PC-3 (cell line): ENCODE data around the gene SOX5. TPM values are rescaled to one million over a fixed set of nuclear protein-coding genes. Genes with fewer than 3 reads are reported as not detected.

ENCODE experiments used
- ATAC-seq: fragments of 200-7000 bp; cut with Tn5 transposase; 2 replicates; pipeline ENCODE4 v1.9.1; 2020; ENCODE audit warnings: mild to moderate bottlenecking, moderate library complexity
- BruUV-seq: library from RNA; stranded (reverse); fragments of 400-500 nt; replicated peaks from 2 replicates; lab custom pipeline; 2021; lab: Mats Ljungman, UMichigan
- CTCF ChIA-PET: fragments of 300-600 bp; sonication (Branson Sonifier 250); formaldehyde crosslinking; loops from one replicate; lab custom pipeline; 2022; ENCODE audit warnings: antibody characterized with exemption; lab: Charles Lee
- POLR2A ChIA-PET: fragments of 300-600 bp; sonication (Branson Sonifier 250); formaldehyde crosslinking; loops from one replicate; lab custom pipeline; 2022; ENCODE audit warnings: antibody characterized with exemption; ENCODE audit not compliant: unreplicated experiment; lab: Charles Lee
- DNase-seq: peaks from one replicate; pipeline ENCODE4 v3.0.0-alpha.2; 2015
- H2AFZ ChIP-seq: fragments of 300-600 bp; sonication (generic); 2 replicates; pipeline ENCODE4 v1.6.0; 2016; ENCODE audit warnings: antibody characterized with exemption, low read length
- H3F3A ChIP-seq: fragments of 300-600 bp; sonication (generic); one replicate; pipeline ENCODE4 v1.6.0; 2017; ENCODE audit warnings: antibody characterized with exemption, low read length, control low read depth, mild to moderate bottlenecking; ENCODE audit not compliant: unreplicated experiment
- H3K27ac ChIP-seq: fragments of 300-600 bp; sonication (generic); 2 replicates; pipeline ENCODE4 v1.5.1; 2016; ENCODE audit warnings: mild to moderate bottlenecking, low read length
- H3K27me3 ChIP-seq: fragments of 300-600 bp; sonication (generic); 2 replicates; pipeline ENCODE4 v1.6.1; 2016; ENCODE audit warnings: low read length, mixed read lengths
- H3K36me3 ChIP-seq: fragments of 300-600 bp; sonication (generic); 2 replicates; pipeline ENCODE4 v1.6.1; 2016; ENCODE audit warnings: low read depth, mixed run types, low read length, mixed read lengths
- H3K4me1 ChIP-seq: fragments of 300-600 bp; sonication (generic); 2 replicates; pipeline ENCODE4 v1.5.1; 2016; ENCODE audit warnings: low read length; ENCODE audit not compliant: insufficient read depth
- H3K4me2 ChIP-seq: fragments of 300-600 bp; sonication (generic); 2 replicates; pipeline ENCODE4 v1.6.0; 2016; ENCODE audit warnings: low read length
- H3K4me3 ChIP-seq: fragments of 300-600 bp; sonication (generic); 2 replicates; pipeline ENCODE4 v1.5.1; 2016; ENCODE audit warnings: mild to moderate bottlenecking, low read length, mixed read lengths
- H3K79me2 ChIP-seq: fragments of 300-600 bp; sonication (generic); 2 replicates; pipeline ENCODE4 v1.6.1; 2017; ENCODE audit warnings: low read length, mixed read lengths
- H3K9ac ChIP-seq: fragments of 300-600 bp; sonication (generic); 2 replicates; pipeline ENCODE4 v1.6.0; 2016; ENCODE audit warnings: mild to moderate bottlenecking, low read length
- H3K9me2 ChIP-seq: fragments of 300-600 bp; sonication (generic); replicated peaks from 2 replicates; pipeline ENCODE4 v1.6.1; 2016; ENCODE audit warnings: mixed run types, low read length, mixed read lengths
- H3K9me3 ChIP-seq: fragments of 300-600 bp; sonication (generic); 2 replicates; pipeline ENCODE4 v1.6.1; 2016; ENCODE audit warnings: low read length, mixed read lengths
- H4K20me1 ChIP-seq: fragments of 300-600 bp; sonication (generic); 2 replicates; pipeline ENCODE4 v1.6.1; 2016; ENCODE audit warnings: low read length, mixed read lengths
- EZH2 ChIP-seq: fragments of 300-600 bp; sonication (generic); IDR thresholded peaks from one replicate; pipeline ENCODE4 v1.6.1; 2017; ENCODE audit warnings: antibody characterized with exemption, mild to moderate bottlenecking, low read length; ENCODE audit not compliant: unreplicated experiment
- EZH2phosphoT487 ChIP-seq: fragments of 300-600 bp; sonication (generic); IDR thresholded peaks from 2 replicates; pipeline ENCODE4 v1.6.1; 2018; ENCODE audit warnings: mild to moderate bottlenecking, antibody characterized with exemption, low read length, borderline replicate concordance
- intact Hi-C: fragments of 100-400 bp; cut with micrococcal nuclease; formaldehyde crosslinking; loops from 2 replicates; pipeline ENCODE4 v1.9.0; 2023
- total RNA-seq: library from RNA; depleted of rRNA; stranded (reverse); fragments of >200 nt; gene quantifications from 2 replicates; pipeline ENCODE4 v1.2.3, GENCODE V29; 2014
- TF ChIP-seq, protein P1 (sequence below): fragments of 300-600 bp; sonication (generic); conservative IDR thresholded peaks from 2 replicates; pipeline ENCODE4 v1.5.1; 2017; ENCODE audit warnings: antibody characterized with exemption, low read depth, mild to moderate bottlenecking, low read length

SOX5 gene
- total RNA-seq, 1 experiment from 2014 or later, result not detected

DNA sequence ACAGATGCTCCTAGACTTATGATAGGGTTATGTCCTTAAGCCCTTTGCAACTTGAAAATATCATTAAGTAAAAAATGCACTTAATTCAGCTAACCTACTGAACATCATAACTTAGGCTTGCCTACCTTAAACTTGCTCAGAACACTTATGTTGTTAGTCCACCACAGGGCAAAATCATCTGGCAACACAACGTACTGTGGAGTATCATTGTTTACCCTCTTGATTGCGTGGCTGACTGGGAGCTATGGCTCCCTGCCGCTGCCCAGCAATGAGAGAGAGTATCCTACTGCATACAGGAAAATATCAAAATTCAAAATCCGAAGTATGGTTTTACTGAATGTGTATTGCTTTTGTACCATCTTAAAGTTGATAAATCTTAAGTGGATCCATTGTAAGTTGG, 105.5 kb downstream of the SOX5 start:
- no peak overlapping the region for H3K4me2 ChIP-seq
- H3K4me1 ChIP-seq, result no peaks in the 10 kb centered on the region
- no peaks in the 10 kb centered on the region for H3K79me2 ChIP-seq
- TF ChIP-seq EZH2phosphoT487 (no peak), EZH2 (no peak)
- TF ChIP-seq, protein P1, sequence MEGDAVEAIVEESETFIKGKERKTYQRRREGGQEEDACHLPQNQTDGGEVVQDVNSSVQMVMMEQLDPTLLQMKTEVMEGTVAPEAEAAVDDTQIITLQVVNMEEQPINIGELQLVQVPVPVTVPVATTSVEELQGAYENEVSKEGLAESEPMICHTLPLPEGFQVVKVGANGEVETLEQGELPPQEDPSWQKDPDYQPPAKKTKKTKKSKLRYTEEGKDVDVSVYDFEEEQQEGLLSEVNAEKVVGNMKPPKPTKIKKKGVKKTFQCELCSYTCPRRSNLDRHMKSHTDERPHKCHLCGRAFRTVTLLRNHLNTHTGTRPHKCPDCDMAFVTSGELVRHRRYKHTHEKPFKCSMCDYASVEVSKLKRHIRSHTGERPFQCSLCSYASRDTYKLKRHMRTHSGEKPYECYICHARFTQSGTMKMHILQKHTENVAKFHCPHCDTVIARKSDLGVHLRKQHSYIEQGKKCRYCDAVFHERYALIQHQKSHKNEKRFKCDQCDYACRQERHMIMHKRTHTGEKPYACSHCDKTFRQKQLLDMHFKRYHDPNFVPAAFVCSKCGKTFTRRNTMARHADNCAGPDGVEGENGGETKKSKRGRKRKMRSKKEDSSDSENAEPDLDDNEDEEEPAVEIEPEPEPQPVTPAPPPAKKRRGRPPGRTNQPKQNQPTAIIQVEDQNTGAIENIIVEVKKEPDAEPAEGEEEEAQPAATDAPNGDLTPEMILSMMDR, result no peak
- no peak overlapping the region for H2AFZ ChIP-seq
- no peaks in the 10 kb centered on the region for H4K20me1 ChIP-seq
- no peak overlapping the region for H3K27ac ChIP-seq
- ATAC-seq, result no peak
- H3K9me2 ChIP-seq, result no peaks in the 10 kb centered on the region
- ChIA-PET POLR2A (no interaction called here), CTCF (no interaction called here)
- intact Hi-C loops, result no loop called here
- no peaks in the 10 kb centered on the region for H3K27me3 ChIP-seq
- BruUV-seq, result no TSS peak
- H3K36me3 ChIP-seq, result no peaks in the 10 kb centered on the region
- H3K9ac ChIP-seq, result no peak overlapping the region
- H3F3A ChIP-seq, result no peaks in the 10 kb centered on the region
- no peak overlapping the region for H3K4me3 ChIP-seq
- no peaks in the 10 kb centered on the region for H3K9me3 ChIP-seq
- no peak for DNase-seq

DNA sequence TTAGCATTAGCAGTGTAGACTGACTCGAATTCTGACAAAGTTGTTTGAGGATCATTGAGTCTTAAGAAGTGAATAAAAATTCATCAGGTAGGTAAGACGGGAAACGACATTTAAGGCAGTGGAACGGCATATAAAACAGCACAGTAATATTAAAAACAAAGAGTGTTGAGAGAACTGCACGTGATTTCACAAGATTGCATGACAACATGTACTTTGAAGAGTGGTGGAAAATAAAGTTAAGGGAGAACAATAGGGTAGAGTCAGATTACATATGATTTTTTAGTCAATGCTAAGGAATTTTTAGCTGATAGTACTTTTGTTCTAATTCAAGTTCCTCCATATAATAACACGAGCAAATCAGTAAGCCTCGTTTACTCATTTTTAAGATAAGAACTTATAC, 115.4 kb downstream of the SOX5 start:
- H3F3A ChIP-seq, result no peaks in the 10 kb centered on the region
- ChIA-PET CTCF (no interaction called here), POLR2A (no interaction called here)
- H3K9me2 ChIP-seq, result no peaks in the 10 kb centered on the region
- TF ChIP-seq, protein P1, result no peak
- TF ChIP-seq EZH2, result no peak
- TF ChIP-seq EZH2phosphoT487, result no peak
- H3K79me2 ChIP-seq, result no peaks in the 10 kb centered on the region
- H3K27me3 ChIP-seq, result no peaks in the 10 kb centered on the region
- H3K9me3 ChIP-seq, result no peaks in the 10 kb centered on the region
- no peak overlapping the region for H3K4me3 ChIP-seq
- no peak overlapping the region for H3K27ac ChIP-seq
- H3K36me3 ChIP-seq, result no peaks in the 10 kb centered on the region
- no peak for ATAC-seq
- no peak overlapping the region for H2AFZ ChIP-seq
- no peak overlapping the region for H3K9ac ChIP-seq
- DNase-seq, result no peak
- no peaks in the 10 kb centered on the region for H4K20me1 ChIP-seq
- BruUV-seq, result no TSS peak
- no peaks in the 10 kb centered on the region for H3K4me1 ChIP-seq
- intact Hi-C loops, result no loop called here
- no peak overlapping the region for H3K4me2 ChIP-seq

DNA sequence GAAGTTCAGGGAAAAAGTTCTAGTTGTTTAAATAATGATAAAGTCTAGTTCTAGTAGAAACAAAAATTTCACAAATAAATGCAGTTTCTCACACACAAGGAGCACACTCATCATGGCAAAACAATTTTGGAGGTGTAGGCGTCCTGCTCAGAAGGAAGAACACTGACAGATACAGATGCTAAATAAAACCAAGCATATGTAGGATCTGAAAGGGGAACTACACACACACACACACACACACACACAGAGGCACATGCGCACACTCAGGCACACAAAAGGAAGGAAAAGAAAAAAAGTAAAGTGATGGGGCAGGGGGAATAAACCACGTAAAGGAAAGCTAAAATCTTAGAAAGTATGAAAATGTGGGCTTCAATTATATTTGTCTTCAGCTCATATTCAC, 117.7 kb downstream of the SOX5 start:
- Histone ChIP-seq H3K4me3 (no peak overlapping the region), H3K36me3 (no peaks in the 10 kb centered on the region), H3F3A (no peaks in the 10 kb centered on the region), H3K79me2 (no peaks in the 10 kb centered on the region), H3K4me1 (no peaks in the 10 kb centered on the region), H3K9me3 (no peaks in the 10 kb centered on the region), H4K20me1 (no peaks in the 10 kb centered on the region), H3K27ac (no peak overlapping the region), H3K4me2 (no peak overlapping the region), H2AFZ (no peak overlapping the region), H3K27me3 (no peaks in the 10 kb centered on the region), H3K9me2 (no peaks in the 10 kb centered on the region), H3K9ac (no peak overlapping the region)
- no peak for ATAC-seq
- CTCF ChIA-PET, result no interaction called here
- no peak for DNase-seq
- BruUV-seq, result no TSS peak
- no peak for TF ChIP-seq EZH2phosphoT487
- no peak for TF ChIP-seq EZH2
- POLR2A ChIA-PET, result no interaction called here
- intact Hi-C loops, result no loop called here
